Caco-2 (cell line): ENCODE measurements around the gene ANO10. TPM values are rescaled to one million over a fixed set of nuclear protein-coding genes. Genes with fewer than 3 reads are reported as not detected.

ENCODE experiments used
- BruUV-seq: library from RNA; stranded (reverse); fragments of 400-500 nt; replicated peaks from 2 replicates; lab custom pipeline; 2021; lab: Mats Ljungman, UMichigan
- CTCF ChIA-PET: fragments of 300-600 bp; sonication (Branson Sonifier 250); formaldehyde crosslinking; loops from one replicate; lab custom pipeline; 2022; ENCODE audit warnings: antibody characterized with exemption; lab: Charles Lee
- POLR2A ChIA-PET: fragments of 300-600 bp; sonication (Branson Sonifier 250); formaldehyde crosslinking; loops from one replicate; lab custom pipeline; 2022; ENCODE audit warnings: antibody characterized with exemption; lab: Charles Lee
- DNase-seq, 2 experiments: peaks; one replicate each; pipeline versions ENCODE4 v3.0.0 to v3.0.0-alpha.2; 2020 to 2022
- H3K27me3 ChIP-seq: replicated peaks from 2 replicates; pipeline ENCODE4 v1.6.0; 2011; ENCODE audit warnings: low read length; ENCODE audit not compliant: control insufficient read depth, insufficient read depth
- H3K36me3 ChIP-seq: 2 replicates; pipeline ENCODE4 v1.5.1; 2011; ENCODE audit warnings: low read length; ENCODE audit not compliant: control insufficient read depth, insufficient read depth
- H3K4me1 ChIP-seq: fragments of 250-450 bp; sonication (Bioruptor Pico); 2 replicates; pipeline ENCODE4 v1.5.1; 2020; ENCODE audit warnings: mild to moderate bottlenecking
- H3K4me3 ChIP-seq: 2 replicates; pipeline ENCODE4 v1.5.1; 2011; ENCODE audit warnings: low read depth, mild to moderate bottlenecking, control low read depth, low read length
- H3K9me3 ChIP-seq: fragments of 250-450 bp; sonication (Bioruptor Pico); 2 replicates; pipeline ENCODE4 v1.5.1; 2020; ENCODE audit warnings: mild to moderate bottlenecking, moderate library complexity
- H3K27ac Mint-ChIP-seq: one replicate; pipeline ENCODE4 v1.8.0; 2022; ENCODE audit warnings: mixed read lengths; ENCODE audit not compliant: unreplicated experiment
- H3K27me3 Mint-ChIP-seq: one replicate; pipeline ENCODE4 v1.8.0; 2022; ENCODE audit warnings: mixed read lengths; ENCODE audit not compliant: insufficient read depth, unreplicated experiment
- H3K36me3 Mint-ChIP-seq: one replicate; pipeline ENCODE4 v1.8.0; 2022; ENCODE audit warnings: mild to moderate bottlenecking, mixed read lengths; ENCODE audit not compliant: insufficient read depth, unreplicated experiment
- H3K4me1 Mint-ChIP-seq: one replicate; pipeline ENCODE4 v1.8.0; 2022; ENCODE audit warnings: low read depth, mixed read lengths; ENCODE audit not compliant: unreplicated experiment
- H3K4me3 Mint-ChIP-seq: one replicate; pipeline ENCODE4 v1.8.0; 2022; ENCODE audit warnings: mild to moderate bottlenecking, moderate library complexity, mixed read lengths; ENCODE audit not compliant: unreplicated experiment
- H3K9me3 Mint-ChIP-seq: one replicate; pipeline ENCODE4 v1.8.0; 2022; ENCODE audit warnings: mixed read lengths; ENCODE audit not compliant: unreplicated experiment
- intact Hi-C: fragments of 100-400 bp; cut with micrococcal nuclease; formaldehyde crosslinking; loops from one replicate; pipeline ENCODE4 v1.10.0; 2022; ENCODE audit not compliant: unreplicated experiment
- total RNA-seq: library from RNA; stranded (reverse); gene quantifications from 2 replicates; pipeline ENCODE4 v1.2.3, GENCODE V29; 2022
- TF ChIP-seq, protein P1 (sequence below), 2 experiments: fragments of 200-600 bp in 1 of 2; IDR thresholded peaks; 1 replicate in 1 of 2; 2 replicates in 1 of 2; pipeline versions ENCODE4 v1.5.1 to v1.8.0; 2011 to 2022; ENCODE audit warnings: antibody characterized with exemption in 1 of 2, control low read depth in 1 of 2, inconsistent platforms in 1 of 2, low read depth in 1 of 2, low read length in 1 of 2, mild to moderate bottlenecking in 1 of 2, moderate library complexity in 1 of 2; ENCODE audit not compliant: insufficient read depth in 1 of 2, severe bottlenecking in 1 of 2, unreplicated experiment in 1 of 2

The ANO10 gene
- total RNA-seq, 1 experiment from 2014 or later = 24.1 TPM

DNA sequence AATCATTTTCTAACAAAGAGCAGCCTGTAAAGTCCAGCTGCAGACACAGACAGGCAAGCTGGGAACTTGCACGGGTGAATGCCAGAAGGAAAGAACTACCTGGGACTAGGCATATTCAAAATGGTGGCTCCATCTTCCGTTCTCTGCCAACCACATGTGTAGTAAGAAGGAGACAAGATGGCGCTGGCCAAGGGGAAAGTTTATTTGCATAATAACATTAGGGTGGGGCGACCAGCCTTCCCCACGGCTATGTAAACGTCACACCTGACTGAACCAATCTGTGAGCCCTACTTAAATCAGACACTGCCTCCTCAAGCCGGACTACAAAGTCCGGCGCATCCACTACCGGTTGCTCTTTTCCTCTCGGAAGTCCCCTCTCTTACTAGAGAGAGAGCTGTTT, 204.7 kb downstream of the ANO10 start:
- POLR2A ChIA-PET = no interaction called here
- H3K27me3 Mint-ChIP-seq = no peaks in the 10 kb centered on the region
- no peaks in the 10 kb centered on the region for H3K36me3 Mint-ChIP-seq
- H3K4me1 ChIP-seq = no peaks in the 10 kb centered on the region
- TF ChIP-seq, protein P1, sequence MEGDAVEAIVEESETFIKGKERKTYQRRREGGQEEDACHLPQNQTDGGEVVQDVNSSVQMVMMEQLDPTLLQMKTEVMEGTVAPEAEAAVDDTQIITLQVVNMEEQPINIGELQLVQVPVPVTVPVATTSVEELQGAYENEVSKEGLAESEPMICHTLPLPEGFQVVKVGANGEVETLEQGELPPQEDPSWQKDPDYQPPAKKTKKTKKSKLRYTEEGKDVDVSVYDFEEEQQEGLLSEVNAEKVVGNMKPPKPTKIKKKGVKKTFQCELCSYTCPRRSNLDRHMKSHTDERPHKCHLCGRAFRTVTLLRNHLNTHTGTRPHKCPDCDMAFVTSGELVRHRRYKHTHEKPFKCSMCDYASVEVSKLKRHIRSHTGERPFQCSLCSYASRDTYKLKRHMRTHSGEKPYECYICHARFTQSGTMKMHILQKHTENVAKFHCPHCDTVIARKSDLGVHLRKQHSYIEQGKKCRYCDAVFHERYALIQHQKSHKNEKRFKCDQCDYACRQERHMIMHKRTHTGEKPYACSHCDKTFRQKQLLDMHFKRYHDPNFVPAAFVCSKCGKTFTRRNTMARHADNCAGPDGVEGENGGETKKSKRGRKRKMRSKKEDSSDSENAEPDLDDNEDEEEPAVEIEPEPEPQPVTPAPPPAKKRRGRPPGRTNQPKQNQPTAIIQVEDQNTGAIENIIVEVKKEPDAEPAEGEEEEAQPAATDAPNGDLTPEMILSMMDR (IDR thresholded peaks at IDR 0.05; ENCODE audit: insufficient read depth in 1 of 2, low read depth in 1 of 2, low read length in 1 of 2, severe bottlenecking in 1 of 2, unreplicated experiment in 1 of 2) = no peak
- no TSS peak for BruUV-seq
- intact Hi-C loops = no loop called here
- no peaks in the 10 kb centered on the region for H3K36me3 ChIP-seq
- H3K4me1 Mint-ChIP-seq = peaks cover 6% of the 10 kb centered on the region
- H3K4me3 ChIP-seq = no peak overlapping the region
- H3K9me3 Mint-ChIP-seq = no peaks in the 10 kb centered on the region
- no peaks in the 10 kb centered on the region for H3K27me3 ChIP-seq
- H3K4me3 Mint-ChIP-seq = no peak overlapping the region
- no peaks in the 10 kb centered on the region for H3K9me3 ChIP-seq
- CTCF ChIA-PET = no interaction called here
- no peak overlapping the region for H3K27ac Mint-ChIP-seq
- DNase-seq = no peak

GRCh38 chr3:43415088-43415487, 206.7 kb downstream of the ANO10 start:
- no peaks in the 10 kb centered on the region for H3K36me3 Mint-ChIP-seq
- no TSS peak for BruUV-seq
- DNase-seq = no peak
- CTCF ChIA-PET = no interaction called here
- TF ChIP-seq, protein P1 (IDR thresholded peaks at IDR 0.05; ENCODE audit: insufficient read depth in 1 of 2, low read depth in 1 of 2, low read length in 1 of 2, severe bottlenecking in 1 of 2, unreplicated experiment in 1 of 2) = no peak
- no peak overlapping the region for H3K4me3 ChIP-seq
- no peaks in the 10 kb centered on the region for H3K27me3 ChIP-seq
- POLR2A ChIA-PET = no interaction called here
- no peaks in the 10 kb centered on the region for H3K4me1 ChIP-seq
- intact Hi-C loops = no loop called here
- H3K9me3 Mint-ChIP-seq = no peaks in the 10 kb centered on the region
- no peaks in the 10 kb centered on the region for H3K9me3 ChIP-seq
- no peak overlapping the region for H3K27ac Mint-ChIP-seq
- H3K36me3 ChIP-seq = no peaks in the 10 kb centered on the region
- H3K4me1 Mint-ChIP-seq = peaks cover 6% of the 10 kb centered on the region
- H3K27me3 Mint-ChIP-seq = no peaks in the 10 kb centered on the region
- no peak overlapping the region for H3K4me3 Mint-ChIP-seq

GRCh38 chr3:43413676-43414368, 208.0 kb downstream of the ANO10 start:
- H3K9me3 ChIP-seq = no peaks in the 10 kb centered on the region
- intact Hi-C loops = no loop called here
- H3K27me3 Mint-ChIP-seq = no peaks in the 10 kb centered on the region
- POLR2A ChIA-PET = no interaction called here
- H3K4me3 ChIP-seq = no peak overlapping the region
- DNase-seq = no peak
- no peaks in the 10 kb centered on the region for H3K27me3 ChIP-seq
- no peaks in the 10 kb centered on the region for H3K36me3 Mint-ChIP-seq
- CTCF ChIA-PET = no interaction called here
- peaks cover 6% of the 10 kb centered on the region for H3K4me1 Mint-ChIP-seq
- TF ChIP-seq, protein P1 (IDR thresholded peaks at IDR 0.05; ENCODE audit: insufficient read depth in 1 of 2, low read depth in 1 of 2, low read length in 1 of 2, severe bottlenecking in 1 of 2, unreplicated experiment in 1 of 2) = no peak
- H3K27ac Mint-ChIP-seq = no peak overlapping the region
- H3K4me1 ChIP-seq = no peaks in the 10 kb centered on the region
- H3K36me3 ChIP-seq = no peaks in the 10 kb centered on the region
- H3K9me3 Mint-ChIP-seq = no peaks in the 10 kb centered on the region
- H3K4me3 Mint-ChIP-seq = no peak overlapping the region
- BruUV-seq = no TSS peak
